Brain pericyte (primary cell): ENCODE data around the gene MOGAT3.
"Not testable (repeated sequence)": the region's sequence is repeated elsewhere in the genome, so short reads cannot be mapped to it uniquely, and the experiment has no call there.

Source experiments
- DNase-seq: peaks from one replicate; pipeline ENCODE4 v3.0.0-alpha.2; 2012; ENCODE audit warnings: low read depth, low spot score

MOGAT3 gene

GRCh38 chr7:101203740-101204738, 3.2 kb upstream of the MOGAT3 start:
- not testable (repeated sequence) for DNase-seq

DNA sequence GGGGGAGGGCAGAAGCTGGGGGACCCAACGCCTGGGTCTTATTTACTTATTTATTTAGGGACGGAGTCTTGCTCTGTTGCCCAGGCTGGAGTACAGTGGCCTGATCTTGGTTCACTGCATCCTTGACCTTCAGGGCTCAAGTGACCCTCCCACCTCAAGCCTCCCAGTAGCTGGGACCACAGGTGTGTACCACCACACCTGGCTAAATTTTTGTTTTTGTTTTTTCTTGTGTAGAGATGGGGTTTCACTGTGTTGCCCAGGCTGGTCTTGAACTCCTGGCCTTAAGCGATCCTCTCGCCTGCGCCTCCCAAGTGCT, 1.7 kb upstream of the MOGAT3 start:
- DNase-seq, result no peak

- no peak for DNase-seq
Measured at GRCh38 chr7:101201695-101202602, 1.1 kb upstream of the MOGAT3 start.

GRCh38 chr7:101200504-101200861, 353 bp downstream of the MOGAT3 start:
- no peak for DNase-seq

- not testable (repeated sequence) for DNase-seq
Measured at GRCh38 chr7:101199522-101199921, 1.3 kb downstream of the MOGAT3 start.

- no peak for DNase-seq
Measured at GRCh38 chr7:101198476-101198875, 2.4 kb downstream of the MOGAT3 start.

DNA sequence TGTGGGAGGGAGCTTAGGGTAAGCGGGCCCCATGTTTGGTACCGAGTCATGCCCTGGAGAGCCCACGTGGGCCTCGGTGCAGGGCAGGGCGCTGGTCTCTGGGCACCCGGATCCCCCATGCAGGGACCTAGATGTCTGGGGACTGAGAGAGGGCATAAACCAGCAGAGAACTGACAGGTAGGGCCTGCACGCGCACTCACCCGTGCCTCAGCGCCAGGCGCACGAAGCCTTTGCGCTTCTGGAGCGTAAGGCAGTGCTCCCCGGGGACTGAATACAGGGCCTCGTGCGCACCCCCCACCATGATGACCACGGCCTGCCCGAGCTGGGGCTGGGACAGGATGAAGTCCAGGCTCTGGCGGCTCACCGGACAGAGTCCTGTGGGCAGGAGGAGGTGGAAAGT, 2.8 kb downstream of the MOGAT3 start:
- DNase-seq, result no peak

DNA sequence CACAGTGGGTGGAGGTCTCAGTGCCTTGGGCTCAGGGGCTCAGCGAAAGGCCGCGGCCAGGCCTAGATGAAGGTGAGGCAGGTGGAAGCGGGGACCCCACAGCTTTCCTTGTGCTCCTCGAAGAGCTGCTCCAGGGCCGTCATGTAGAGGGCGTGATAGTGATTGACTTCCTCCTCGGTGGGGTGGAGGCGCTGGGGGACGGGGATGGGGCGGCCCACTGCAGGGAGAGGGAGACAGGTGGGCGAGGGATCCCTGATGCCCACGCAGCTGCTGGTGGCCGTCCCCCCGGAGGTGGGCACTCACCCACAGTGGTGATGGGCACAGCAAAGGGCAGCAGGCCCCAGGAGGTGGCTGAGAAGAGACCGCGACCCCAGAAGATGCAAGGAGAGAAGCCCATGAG, 5.0 kb downstream of the MOGAT3 start:
- no peak for DNase-seq

DNA sequence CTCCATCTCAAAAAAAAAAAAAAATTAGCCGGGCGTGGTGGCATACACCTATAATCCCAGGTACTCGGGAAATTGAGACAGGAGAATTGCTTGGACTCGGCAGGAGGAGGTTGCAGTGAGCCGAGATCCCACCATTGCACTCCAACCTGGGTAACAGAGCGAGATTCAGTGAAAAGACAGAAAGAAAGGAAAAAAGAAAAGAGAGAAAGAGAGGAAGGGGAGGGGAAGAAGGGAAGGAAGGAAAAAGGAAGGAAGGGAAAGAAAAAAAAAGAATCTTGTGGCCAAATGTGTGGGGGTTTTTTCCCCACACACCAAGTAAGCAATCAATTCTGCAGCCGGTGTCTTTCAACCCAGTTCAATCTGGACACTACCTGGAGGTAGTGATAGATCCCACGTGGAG, 11.7 kb downstream of the MOGAT3 start:
- no peak for DNase-seq

GRCh38 chr7:101186844-101187428, 13.9 kb downstream of the MOGAT3 start:
- DNase-seq, result no peak

- DNase-seq, result no peak
Measured at GRCh38 chr7:101186194-101186593, 14.6 kb downstream of the MOGAT3 start.

GRCh38 chr7:101185258-101185839, 15.5 kb downstream of the MOGAT3 start:
- no peak for DNase-seq

DNA sequence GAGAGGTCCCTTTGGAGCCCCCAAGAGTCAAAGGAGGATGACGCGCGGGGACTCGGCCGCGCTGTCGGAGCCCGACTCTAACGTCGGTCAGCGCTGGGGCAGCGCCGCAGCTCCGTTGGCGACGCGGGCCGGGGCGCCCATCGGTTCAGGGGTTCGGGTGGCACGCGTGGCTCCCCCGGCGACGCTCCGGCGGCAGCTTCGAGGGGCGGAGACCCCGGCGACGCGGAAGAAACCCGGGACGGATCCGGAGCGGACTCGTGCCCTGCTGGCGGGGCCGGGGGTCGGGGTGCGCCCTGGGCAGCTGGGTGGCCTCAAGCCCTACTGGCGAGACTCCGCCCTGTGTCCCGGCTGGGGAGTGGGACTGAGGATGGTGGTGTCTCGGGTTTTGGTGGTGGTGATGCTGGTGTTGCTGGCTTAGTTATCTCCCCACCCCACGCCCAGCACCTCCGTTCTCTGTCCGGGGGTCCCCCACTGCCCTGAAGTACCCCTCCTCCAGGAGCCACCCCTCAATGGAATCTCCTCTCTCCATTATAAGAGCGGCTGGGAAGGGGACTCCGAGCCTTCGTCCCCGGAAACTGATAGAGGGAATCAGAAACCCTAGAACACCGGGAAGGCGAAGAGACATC, 20.6 kb downstream of the MOGAT3 start, which contains the start of gene NAT16:
NAT16 (minus strand) TSS at position 164 of the 626 bp plus-strand sequence. CDS start 5,486 bp downstream, outside the sequence.
- DNase-seq, result no peak

DNA sequence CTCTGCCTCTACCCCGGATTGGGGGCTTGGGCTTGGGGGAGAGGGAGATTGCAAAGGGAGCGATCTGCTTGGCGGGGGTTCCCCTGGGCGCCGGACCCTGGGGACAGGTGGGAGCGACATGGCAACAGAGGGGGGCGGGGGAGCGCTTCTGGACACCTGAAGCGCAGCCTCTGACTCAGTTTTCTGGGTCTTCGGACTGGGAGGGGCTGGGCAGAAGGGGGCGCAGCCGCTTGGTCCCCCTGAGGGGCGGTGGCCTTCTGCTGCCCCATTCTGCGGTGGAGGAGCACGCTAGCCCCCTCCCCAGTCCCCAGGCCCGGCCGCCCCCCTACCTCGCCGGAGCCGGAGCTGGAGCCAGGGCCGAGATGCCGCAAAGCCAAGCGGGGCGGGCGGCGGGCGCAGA, 21.1 kb downstream of the MOGAT3 start:
- no peak for DNase-seq

- DNase-seq, result no peak
Measured at GRCh38 chr7:101179117-101179516, 21.7 kb downstream of the MOGAT3 start.

- no peak for DNase-seq
Measured at GRCh38 chr7:101177644-101178043, 23.2 kb downstream of the MOGAT3 start.

DNA sequence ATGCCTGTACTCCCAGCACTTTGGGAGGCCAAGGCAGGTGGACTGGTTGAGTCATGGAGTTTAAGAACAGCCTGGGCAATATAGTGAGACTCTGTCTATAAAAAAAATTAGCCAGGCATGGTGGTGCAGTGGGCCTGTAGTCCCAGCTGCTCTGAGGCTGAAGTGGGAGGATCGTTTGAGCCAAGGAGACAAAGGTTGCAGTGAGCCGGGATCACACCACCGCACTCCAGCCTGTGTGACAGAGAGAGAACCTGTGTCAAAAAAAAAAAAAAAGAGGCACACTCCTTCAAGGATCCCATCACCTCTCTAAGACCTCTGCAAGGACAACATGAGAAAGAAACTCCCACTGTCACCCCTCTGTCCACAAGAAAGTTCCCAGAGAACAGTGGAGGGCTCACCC, 25.2 kb downstream of the MOGAT3 start:
- DNase-seq, result no peak

- DNase-seq, result no peak
Measured at GRCh38 chr7:101174322-101174854, 26.4 kb downstream of the MOGAT3 start.

DNA sequence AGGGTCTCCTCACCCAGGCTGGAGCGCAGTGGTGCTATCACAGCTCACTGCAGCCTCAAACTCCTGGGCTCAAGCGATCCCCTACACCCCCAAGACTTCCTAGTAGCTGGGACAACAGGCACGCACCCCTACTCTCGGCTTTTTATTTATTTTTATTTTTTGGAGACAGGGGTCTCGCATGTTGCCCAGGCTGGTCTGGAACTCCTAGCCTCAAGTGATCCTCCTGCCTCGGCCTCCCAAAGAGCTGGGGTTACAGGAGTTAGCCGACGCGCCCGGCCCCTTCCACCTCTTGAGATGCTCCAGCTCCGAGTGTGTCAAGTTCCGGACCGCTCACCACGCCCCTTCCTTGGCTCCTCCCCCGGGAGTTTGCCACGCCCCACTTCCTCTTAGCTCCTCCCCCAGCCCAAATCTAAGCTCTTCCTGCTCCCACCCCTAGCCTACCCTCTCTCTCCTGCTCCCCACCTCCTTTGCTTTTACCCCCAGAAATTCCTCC, 27.0 kb downstream of the MOGAT3 start:
- DNase-seq, result no peak

- no peak for DNase-seq
Measured at GRCh38 chr7:101172854-101173751, 27.7 kb downstream of the MOGAT3 start.
